Natural killer cell treated with Interleukin-12 subunit alpha and Interleukin-12 subunit beta and Interleukin-15 and Interleukin-18, amount 100 ng/mL, for 72 hours (primary cell): ENCODE measurements around the gene C16orf82. TPM values are rescaled to one million over a fixed set of nuclear protein-coding genes. Genes with fewer than 3 reads are reported as not detected.
A peak's percentile ranks its signal among the peaks of the same experiment; 100 is the strongest.
"Not testable (repeated sequence)": the region's sequence is repeated elsewhere in the genome, so short reads cannot be mapped to it uniquely, and the experiment has no call there.

ENCODE experiments used
- ATAC-seq, 2 donors: fragments of 150-1000 bp; cut with Tn5 transposase in 1 of 2; sonication (Bioruptor Pico), chemical (Tn5 transposase) in 1 of 2; 2 replicates each; pipeline ENCODE4 v1.10.0; 2021
- DNase-seq: peaks from one replicate; pipeline ENCODE4 v3.0.0; 2022; ENCODE audit warnings: low spot score
- H3K27ac Mint-ChIP-seq, 2 donors: 1 replicate in 1 of 2; 2 replicates in 1 of 2; pipeline ENCODE4 v1.8.0; 2022; ENCODE audit warnings: mixed read lengths in 2 of 2, mild to moderate bottlenecking in 1 of 2, moderate library complexity in 1 of 2
- H3K27me3 Mint-ChIP-seq, 2 donors: 1 replicate in 1 of 2; 2 replicates in 1 of 2; pipeline ENCODE4 v1.8.0; 2022; ENCODE audit warnings: mixed read lengths in 2 of 2
- H3K36me3 Mint-ChIP-seq: one replicate; pipeline ENCODE4 v1.8.0; 2022; ENCODE audit warnings: mixed read lengths
- H3K4me1 Mint-ChIP-seq, 2 donors: 1 replicate in 1 of 2; 2 replicates in 1 of 2; pipeline ENCODE4 v1.8.0; 2022; ENCODE audit warnings: low read depth in 2 of 2, mixed read lengths in 2 of 2, mild to moderate bottlenecking in 1 of 2
- H3K4me3 Mint-ChIP-seq: one replicate; pipeline ENCODE4 v1.8.0; 2022; ENCODE audit warnings: mixed read lengths
- H3K9me3 Mint-ChIP-seq: 2 replicates; pipeline ENCODE4 v1.8.0; 2022; ENCODE audit warnings: mixed read lengths
- total RNA-seq, 2 donors: library from RNA; stranded (reverse); gene quantifications; one replicate each; pipeline ENCODE4 v1.2.3, GENCODE V29; 2022

Gene C16orf82
- total RNA-seq, 2 donors from 2014 or later, result not detected

GRCh38 chr16:27058299-27058698 lies 8.4 kb upstream of the C16orf82 start:
- Mint-ChIP-seq H3K4me1 (no peaks in the 10 kb centered on the region), H3K36me3 (no peaks in the 10 kb centered on the region), H3K27me3 (peaks cover 9 to 18% of the 10 kb centered on the region in 2 donors), H3K4me3 (no peak overlapping the region), H3K27ac (no peak overlapping the region), H3K9me3 (no peaks in the 10 kb centered on the region)
- DNase-seq, result no peak
- no peak for ATAC-seq

- no peaks in the 10 kb centered on the region for H3K9me3 Mint-ChIP-seq
- ATAC-seq (no peak), DNase-seq (no peak)
- no peaks in the 10 kb centered on the region for H3K36me3 Mint-ChIP-seq
- H3K27me3 Mint-ChIP-seq, result peaks cover under 1 to 9% of the 10 kb centered on the region in 2 donors
- H3K4me1 Mint-ChIP-seq, result no peaks in the 10 kb centered on the region
- H3K4me3 Mint-ChIP-seq, result no peak overlapping the region
- H3K27ac Mint-ChIP-seq, result no peak overlapping the region
Measured at GRCh38 chr16:27070776-27071175, 4.0 kb downstream of the C16orf82 start.

GRCh38 chr16:27073733-27074132 lies 7.0 kb downstream of the C16orf82 start:
- H3K36me3 Mint-ChIP-seq, result no peaks in the 10 kb centered on the region
- no peak for ATAC-seq
- peaks cover 17 to 31% of the 10 kb centered on the region in 2 donors for H3K27me3 Mint-ChIP-seq

GRCh38 chr16:27080895-27081294 lies 14.2 kb downstream of the C16orf82 start:
- DNase-seq (no peak), ATAC-seq (no peak)
- Mint-ChIP-seq H3K27ac (no peak overlapping the region), H3K36me3 (no peaks in the 10 kb centered on the region), H3K27me3 (peaks cover 32 to 64% of the 10 kb centered on the region in 2 donors), H3K4me3 (no peak overlapping the region), H3K4me1 (no peaks in the 10 kb centered on the region), H3K9me3 (peaks cover 4% of the 10 kb centered on the region)

More at GRCh38 chr16:27073733-27074132, 7.0 kb downstream of the C16orf82 start:
- Mint-ChIP-seq H3K27ac (no peak overlapping the region), H3K4me3 (no peak overlapping the region), H3K4me1 (no peaks in the 10 kb centered on the region), H3K9me3 (peaks cover 4% of the 10 kb centered on the region)
- DNase-seq, result no peak

- Mint-ChIP-seq H3K27ac (no peak overlapping the region), H3K4me1 (no peaks in the 10 kb centered on the region), H3K9me3 (no peaks in the 10 kb centered on the region), H3K4me3 (no peak overlapping the region), H3K27me3 (peaks cover 21 to 47% of the 10 kb centered on the region in 2 donors), H3K36me3 (no peaks in the 10 kb centered on the region)
- no peak for DNase-seq
- ATAC-seq, result peak in 1 of 2 donors; percentile 32
Measured at GRCh38 chr16:27083861-27084261, 17.1 kb downstream of the C16orf82 start.

GRCh38 chr16:27084307-27085028 lies 17.7 kb downstream of the C16orf82 start:
- no peak overlapping the region for H3K4me3 Mint-ChIP-seq
- peak in 1 of 2 donors; percentile 6 for ATAC-seq

DNA sequence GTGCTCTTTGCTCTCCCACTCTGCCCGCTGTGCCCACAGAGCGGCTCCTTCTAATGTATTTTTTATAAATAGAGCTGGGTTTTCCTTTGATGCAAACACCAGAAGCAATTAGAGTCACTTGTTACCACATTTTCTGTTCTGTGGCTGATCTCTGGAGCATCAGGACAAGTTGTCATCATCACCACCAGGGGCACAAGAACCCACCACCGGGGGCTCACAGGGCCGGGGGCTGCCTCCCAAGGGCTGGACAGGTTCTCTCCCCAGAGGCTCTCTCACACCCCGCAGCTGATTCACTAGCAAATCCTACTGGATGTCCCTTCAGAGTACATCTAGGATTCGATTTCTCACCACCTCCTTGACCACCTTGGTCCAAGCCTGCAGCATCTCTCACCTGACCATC lies 18.5 kb downstream of the C16orf82 start:
- ATAC-seq, result no peak
- DNase-seq, result no peak
- Mint-ChIP-seq H3K36me3 (no peaks in the 10 kb centered on the region), H3K4me1 (no peaks in the 10 kb centered on the region), H3K9me3 (no peaks in the 10 kb centered on the region), H3K4me3 (no peak overlapping the region), H3K27me3 (peaks cover 24 to 37% of the 10 kb centered on the region in 2 donors), H3K27ac (no peak overlapping the region)

More at GRCh38 chr16:27084307-27085028, 17.7 kb downstream of the C16orf82 start:
- DNase-seq, result no peak
- Mint-ChIP-seq H3K36me3 (no peaks in the 10 kb centered on the region), H3K9me3 (no peaks in the 10 kb centered on the region), H3K27me3 (peaks cover 23 to 41% of the 10 kb centered on the region in 2 donors), H3K27ac (no peak overlapping the region), H3K4me1 (no peaks in the 10 kb centered on the region)

DNA sequence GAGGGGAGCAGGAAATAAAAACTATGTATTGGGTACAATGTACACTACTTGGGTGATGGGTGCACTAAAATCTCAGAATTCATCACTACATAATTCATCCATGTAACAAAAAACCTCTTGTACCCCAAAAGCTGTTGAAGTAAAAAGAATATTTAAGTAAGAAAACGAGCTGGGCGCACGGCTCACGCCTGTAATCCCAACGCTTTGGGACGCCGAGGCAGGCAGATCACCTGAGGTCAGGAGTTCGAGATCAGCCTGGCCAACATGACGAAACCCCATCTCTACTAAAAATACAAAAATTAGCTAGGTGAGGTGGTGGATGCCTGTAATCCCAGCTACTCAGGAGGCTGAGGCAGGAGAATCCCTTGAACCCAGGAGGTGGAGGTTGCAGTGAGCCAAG lies 19.3 kb downstream of the C16orf82 start:
- peaks cover 28 to 38% of the 10 kb centered on the region in 2 donors for H3K27me3 Mint-ChIP-seq
- H3K9me3 Mint-ChIP-seq, H3K4me3 Mint-ChIP-seq, ATAC-seq, H3K4me1 Mint-ChIP-seq, H3K36me3 Mint-ChIP-seq, DNase-seq, H3K27ac Mint-ChIP-seq: not testable (repeated sequence)

DNA sequence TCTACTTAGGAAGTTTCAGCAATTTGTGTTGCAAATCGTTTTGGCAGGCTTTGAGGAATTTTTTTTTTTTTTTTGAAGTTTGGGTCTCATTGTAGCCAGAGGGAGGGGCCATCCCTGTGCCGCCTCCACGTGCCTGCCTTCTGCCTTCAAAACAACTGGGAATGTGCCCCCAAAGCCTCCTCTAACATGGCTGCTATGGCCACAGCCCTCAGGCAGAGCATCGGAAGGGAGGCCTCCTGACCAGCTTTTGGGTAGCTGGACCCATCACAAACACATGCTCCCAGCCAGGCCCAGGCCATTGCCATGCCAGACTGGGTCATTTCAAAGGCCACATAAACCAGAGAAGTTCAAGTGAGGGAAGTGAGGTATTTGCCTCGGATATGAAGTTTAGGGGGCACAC lies 21.5 kb downstream of the C16orf82 start:
- H3K27me3 Mint-ChIP-seq, result peaks cover 40 to 54% of the 10 kb centered on the region in 2 donors
- H3K27ac Mint-ChIP-seq, result no peak overlapping the region
- H3K9me3 Mint-ChIP-seq, result no peaks in the 10 kb centered on the region
- H3K36me3 Mint-ChIP-seq, result no peaks in the 10 kb centered on the region
- no peak overlapping the region for H3K4me3 Mint-ChIP-seq
- ATAC-seq, result no peak
- no peak for DNase-seq
- no peaks in the 10 kb centered on the region for H3K4me1 Mint-ChIP-seq

DNA sequence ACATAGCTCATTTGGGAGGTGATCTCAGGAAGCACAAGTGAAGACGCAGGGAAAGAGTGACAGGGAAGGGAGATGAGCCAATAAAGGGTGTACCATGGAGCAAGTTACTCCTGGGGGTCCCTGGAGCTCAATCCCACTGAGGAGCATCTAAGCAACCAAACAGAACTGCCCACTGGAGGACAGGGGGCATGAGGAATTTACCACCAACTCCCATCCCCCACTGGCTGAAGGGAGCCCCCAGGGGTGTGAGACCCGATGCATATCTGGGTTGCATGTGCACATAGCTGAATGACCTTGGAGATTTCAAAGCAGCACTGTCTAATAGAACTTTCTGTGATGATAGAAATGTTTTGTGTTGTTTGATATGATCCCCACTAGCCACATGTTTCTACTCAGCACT lies 29.6 kb downstream of the C16orf82 start:
- DNase-seq, result no peak
- ATAC-seq, result no peak
- Mint-ChIP-seq H3K27ac (no peak overlapping the region), H3K4me1 (no peaks in the 10 kb centered on the region), H3K9me3 (no peaks in the 10 kb centered on the region), H3K4me3 (no peak overlapping the region), H3K27me3 (peaks cover 35 to 41% of the 10 kb centered on the region in 2 donors), H3K36me3 (no peaks in the 10 kb centered on the region)

GRCh38 chr16:27097800-27098230 lies 31.1 kb downstream of the C16orf82 start:
- H3K27ac Mint-ChIP-seq, result no peak overlapping the region
- no peak overlapping the region for H3K4me3 Mint-ChIP-seq
- no peaks in the 10 kb centered on the region for H3K9me3 Mint-ChIP-seq
- H3K36me3 Mint-ChIP-seq, result no peaks in the 10 kb centered on the region
- DNase-seq (no peak), ATAC-seq (no peak)
- H3K27me3 Mint-ChIP-seq, result peaks cover 24 to 32% of the 10 kb centered on the region in 2 donors
- H3K4me1 Mint-ChIP-seq, result no peaks in the 10 kb centered on the region

GRCh38 chr16:27098366-27099049 lies 31.8 kb downstream of the C16orf82 start:
- Mint-ChIP-seq H3K4me3 (no peak overlapping the region), H3K9me3 (no peaks in the 10 kb centered on the region), H3K36me3 (no peaks in the 10 kb centered on the region), H3K4me1 (no peaks in the 10 kb centered on the region), H3K27me3 (peaks cover 21 to 25% of the 10 kb centered on the region in 2 donors), H3K27ac (no peak overlapping the region)
- DNase-seq, result no peak
- ATAC-seq, result no peak

DNA sequence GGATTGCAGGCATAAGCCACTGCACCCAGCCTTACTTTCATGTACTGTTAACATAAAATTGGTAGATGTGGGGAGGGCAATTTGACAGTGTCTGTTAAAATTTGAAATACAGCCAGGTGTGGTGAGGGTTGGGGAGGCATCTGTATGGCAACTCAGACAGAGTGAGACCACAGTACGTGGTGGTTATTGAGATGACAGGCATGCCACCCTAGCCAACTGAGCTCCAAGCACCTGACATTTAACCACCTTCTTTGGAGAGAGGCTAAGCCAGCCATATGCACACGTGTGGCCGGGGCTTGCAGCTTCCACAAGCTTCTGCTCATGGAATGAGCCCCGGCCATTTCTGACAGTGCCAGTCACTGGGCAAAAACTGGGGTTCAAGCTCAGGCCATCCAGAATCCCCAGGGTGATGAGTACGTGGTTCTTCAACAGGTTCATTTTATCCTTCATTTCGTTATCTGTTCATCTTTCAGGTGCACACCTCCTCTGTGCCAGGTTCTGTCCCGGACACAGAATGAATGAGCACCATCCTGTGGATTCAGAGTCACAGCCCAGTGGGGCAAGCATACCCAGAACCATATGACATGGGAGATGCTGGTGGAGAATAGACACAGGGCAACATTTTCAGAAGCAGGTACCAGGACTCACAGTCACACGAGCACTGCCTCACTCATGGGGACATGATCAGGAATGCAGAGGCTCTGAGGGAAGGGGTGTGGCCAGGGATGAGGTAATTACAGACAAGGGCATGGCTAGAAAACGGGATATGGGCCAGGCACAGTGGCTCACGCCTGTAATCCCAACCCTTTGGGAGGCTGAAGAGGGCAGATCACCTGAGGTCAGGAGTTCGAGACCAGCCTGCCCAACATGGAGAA lies 36.2 kb downstream of the C16orf82 start:
- H3K4me3 Mint-ChIP-seq, result no peak overlapping the region
- peaks cover 5 to 12% of the 10 kb centered on the region in 2 donors for H3K27me3 Mint-ChIP-seq
- ATAC-seq (no peak), DNase-seq (no peak)
- no peak overlapping the region for H3K27ac Mint-ChIP-seq
- H3K9me3 Mint-ChIP-seq, result no peaks in the 10 kb centered on the region
- H3K4me1 Mint-ChIP-seq, result no peaks in the 10 kb centered on the region
- no peaks in the 10 kb centered on the region for H3K36me3 Mint-ChIP-seq
